Rectal smooth muscle tissue (tissue), 1 donor: ENCODE measurements around the gene USB1.

Experiments
- H3K27ac ChIP-seq: one replicate; pipeline ENCODE4 v1.7.0; 2013; ENCODE audit warnings: low read depth, low read length, inconsistent platforms
- H3K27me3 ChIP-seq: one replicate; pipeline ENCODE4 v1.7.0; 2013; ENCODE audit warnings: low read length; ENCODE audit not compliant: control insufficient read depth, insufficient read depth
- H3K36me3 ChIP-seq: one replicate; pipeline ENCODE4 v1.7.0; 2013; ENCODE audit warnings: low read length; ENCODE audit not compliant: control insufficient read depth, insufficient read depth
- H3K4me1 ChIP-seq: one replicate; pipeline ENCODE4 v1.7.0; 2013; ENCODE audit warnings: low read length; ENCODE audit not compliant: control insufficient read depth, insufficient read depth
- H3K4me3 ChIP-seq: one replicate; pipeline ENCODE4 v1.7.0; 2013; ENCODE audit warnings: low read length
- H3K9ac ChIP-seq: one replicate; pipeline ENCODE4 v1.7.0; 2013; ENCODE audit warnings: low read length

Gene USB1

DNA sequence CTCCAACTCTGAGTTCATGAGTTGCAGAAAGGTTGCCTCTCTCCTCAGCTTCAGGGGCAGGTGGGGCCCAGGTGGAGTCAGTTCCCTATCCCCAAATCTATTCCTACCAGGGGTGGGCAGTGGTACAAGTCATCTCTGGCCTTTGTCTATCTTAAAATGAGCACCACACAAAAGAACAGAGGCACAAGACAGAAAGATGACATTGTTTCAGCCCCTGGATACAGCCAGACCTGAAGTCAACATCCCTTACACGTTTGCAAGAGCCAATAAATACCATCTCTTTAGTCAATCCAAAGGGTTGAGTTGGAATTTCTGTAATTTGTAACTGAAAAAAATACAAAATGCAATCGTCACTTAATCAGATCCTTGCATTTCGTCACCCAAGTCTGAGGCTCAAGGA lies 56.6 kb downstream of the USB1 start:
- H3K4me1 ChIP-seq: no peaks in the 10 kb centered on the region
- H3K27ac ChIP-seq: no peak overlapping the region
- no peaks in the 10 kb centered on the region for H3K27me3 ChIP-seq
- no peaks in the 10 kb centered on the region for H3K36me3 ChIP-seq
- H3K9ac ChIP-seq: no peak overlapping the region
- no peak overlapping the region for H3K4me3 ChIP-seq

DNA sequence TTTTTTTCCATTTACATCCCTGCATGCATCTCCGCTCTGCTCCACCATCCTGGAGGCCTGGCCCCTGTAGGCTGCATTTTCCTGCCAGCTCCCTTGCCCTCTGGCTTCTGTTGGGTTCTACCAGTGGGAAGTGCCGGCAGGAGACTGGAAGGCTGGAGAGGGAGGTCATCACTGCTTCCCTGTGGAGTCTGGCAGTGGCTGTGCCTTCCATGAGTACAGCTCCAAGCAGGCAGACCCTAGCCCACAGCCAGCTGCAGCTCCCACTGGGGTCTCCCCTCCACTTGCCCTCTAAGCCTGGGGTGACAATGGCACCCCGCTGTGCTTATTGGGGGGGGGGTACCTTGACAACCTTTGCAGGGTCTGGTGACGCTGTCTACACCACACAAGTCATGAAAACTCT lies 61.6 kb downstream of the USB1 start:
- Histone ChIP-seq H3K4me3 (no peak overlapping the region), H3K9ac (no peak overlapping the region), H3K36me3 (no peaks in the 10 kb centered on the region), H3K27ac (no peak overlapping the region), H3K27me3 (no peaks in the 10 kb centered on the region), H3K4me1 (no peaks in the 10 kb centered on the region)

DNA sequence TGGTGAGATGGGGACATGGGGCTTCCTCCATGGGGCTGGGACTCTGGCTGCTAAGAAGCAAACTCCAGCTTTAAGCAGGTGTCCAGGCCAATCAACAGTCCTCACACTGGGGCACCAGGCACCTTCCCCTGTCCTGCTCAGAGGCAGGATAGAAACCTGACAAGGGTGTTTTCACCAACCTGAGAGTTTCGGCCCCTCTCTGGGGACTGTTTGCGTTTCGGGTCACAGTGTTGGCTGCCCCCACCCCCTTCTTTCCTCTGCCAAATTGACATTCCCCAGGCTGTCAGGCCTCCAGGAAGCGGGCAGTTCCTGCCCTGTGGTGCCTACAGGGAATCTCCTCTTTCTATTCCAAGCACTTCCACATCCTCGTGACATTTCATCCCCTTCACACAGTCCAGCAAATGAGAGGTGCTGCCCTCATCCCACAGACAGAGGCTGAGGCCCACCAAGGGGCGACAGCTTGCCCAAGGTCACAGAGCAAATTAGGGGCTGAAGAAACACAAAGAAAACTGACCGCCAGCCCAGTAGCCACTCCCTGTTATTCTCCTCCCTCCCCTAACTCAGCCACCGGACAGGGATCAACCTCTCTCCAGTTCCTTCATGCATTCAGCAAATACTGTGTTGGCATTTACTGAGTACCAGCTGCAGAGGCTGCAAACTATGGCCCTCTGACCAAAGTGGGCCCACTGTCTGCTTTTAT lies 62.3 kb downstream of the USB1 start:
- H3K27me3 ChIP-seq: no peaks in the 10 kb centered on the region
- H3K4me3 ChIP-seq: no peak overlapping the region
- H3K27ac ChIP-seq: no peak overlapping the region
- H3K36me3 ChIP-seq: no peaks in the 10 kb centered on the region
- no peaks in the 10 kb centered on the region for H3K4me1 ChIP-seq
- H3K9ac ChIP-seq: no peak overlapping the region

DNA sequence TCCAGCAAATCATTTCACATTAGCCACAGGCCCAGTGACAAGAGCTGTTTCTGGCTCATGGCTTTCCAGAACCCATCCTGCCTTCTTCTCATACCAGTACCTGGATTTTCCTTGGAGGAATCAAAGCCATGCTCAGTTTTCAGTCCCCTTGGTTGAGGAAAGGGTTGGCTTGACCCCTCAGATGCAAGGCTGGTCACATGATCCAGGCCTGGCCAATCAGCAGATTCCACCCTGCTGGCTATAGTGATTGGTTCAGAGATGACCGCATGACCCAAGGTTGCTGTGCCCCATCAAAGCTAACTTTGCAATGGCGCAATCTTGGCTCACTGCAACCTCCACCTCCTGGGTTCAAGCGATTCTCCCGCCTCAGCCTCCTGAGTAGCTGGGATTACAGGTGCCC lies 69.4 kb downstream of the USB1 start:
- no peaks in the 10 kb centered on the region for H3K4me1 ChIP-seq

More for the DNA sequence above, 69.4 kb downstream of the USB1 start:
- no peak overlapping the region for H3K27ac ChIP-seq
- H3K27me3 ChIP-seq: no peaks in the 10 kb centered on the region
- H3K4me3 ChIP-seq: no peak overlapping the region
- H3K9ac ChIP-seq: no peak overlapping the region
- no peaks in the 10 kb centered on the region for H3K36me3 ChIP-seq
